RWPE1 (cell line): Measurements from ENCODE around the gene PAIP1.
"Not testable (repeated sequence)": the region's sequence is repeated elsewhere in the genome, so short reads cannot be mapped to it uniquely, and the experiment has no call there.

Source experiments
- CTCF ChIA-PET: fragments of 350-600 bp; sonication (Branson Sonifier 250); formaldehyde crosslinking; extraction: SDS; loops from one replicate; lab custom pipeline; 2021; lab: Yijun Ruan, JAX
- POLR2A ChIA-PET: fragments of 400-600 bp; formaldehyde crosslinking; extraction: SDS; loops from one replicate; lab custom pipeline; 2020; ENCODE audit warnings: antibody characterized with exemption; ENCODE audit not compliant: low non-redundant PET; lab: Yijun Ruan, JAX
- DNase-seq: peaks from one replicate; pipeline ENCODE4 v3.0.0; 2012; ENCODE audit warnings: low spot score
- H3K27ac ChIP-seq: fragments of 450-650 bp; 2 replicates; pipeline ENCODE4 v1.5.1; 2017
- TF ChIP-seq, protein P1 (sequence below): fragments of 450-650 bp; conservative IDR thresholded peaks from 2 replicates; pipeline ENCODE4 v1.5.1; 2017; ENCODE audit warnings: low read depth, mild to moderate bottlenecking

Gene PAIP1

DNA sequence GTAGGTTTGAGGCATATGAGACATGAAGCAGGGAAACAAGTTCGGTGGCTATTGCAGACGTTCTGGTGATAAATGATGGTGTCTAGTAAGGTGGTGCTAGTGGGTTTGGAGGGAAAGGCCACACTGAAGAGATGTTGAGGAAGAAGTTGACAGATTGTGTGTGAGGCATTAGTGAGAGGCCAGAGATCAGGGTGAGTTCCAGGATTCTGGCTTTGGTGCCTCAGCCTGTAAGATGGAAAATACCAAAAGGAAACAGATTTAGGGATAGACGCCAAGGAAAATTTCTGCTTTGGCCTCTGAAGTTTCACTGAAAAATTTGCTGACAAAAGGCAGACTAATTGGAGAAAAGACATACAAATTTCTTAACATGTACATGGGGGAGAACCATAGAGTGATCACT is 6.4 kb upstream of the PAIP1 start:
- no peak overlapping the region for H3K27ac ChIP-seq
- ChIA-PET POLR2A (no interaction called here), CTCF (no interaction called here)
- no peak for DNase-seq
- TF ChIP-seq, protein P1, sequence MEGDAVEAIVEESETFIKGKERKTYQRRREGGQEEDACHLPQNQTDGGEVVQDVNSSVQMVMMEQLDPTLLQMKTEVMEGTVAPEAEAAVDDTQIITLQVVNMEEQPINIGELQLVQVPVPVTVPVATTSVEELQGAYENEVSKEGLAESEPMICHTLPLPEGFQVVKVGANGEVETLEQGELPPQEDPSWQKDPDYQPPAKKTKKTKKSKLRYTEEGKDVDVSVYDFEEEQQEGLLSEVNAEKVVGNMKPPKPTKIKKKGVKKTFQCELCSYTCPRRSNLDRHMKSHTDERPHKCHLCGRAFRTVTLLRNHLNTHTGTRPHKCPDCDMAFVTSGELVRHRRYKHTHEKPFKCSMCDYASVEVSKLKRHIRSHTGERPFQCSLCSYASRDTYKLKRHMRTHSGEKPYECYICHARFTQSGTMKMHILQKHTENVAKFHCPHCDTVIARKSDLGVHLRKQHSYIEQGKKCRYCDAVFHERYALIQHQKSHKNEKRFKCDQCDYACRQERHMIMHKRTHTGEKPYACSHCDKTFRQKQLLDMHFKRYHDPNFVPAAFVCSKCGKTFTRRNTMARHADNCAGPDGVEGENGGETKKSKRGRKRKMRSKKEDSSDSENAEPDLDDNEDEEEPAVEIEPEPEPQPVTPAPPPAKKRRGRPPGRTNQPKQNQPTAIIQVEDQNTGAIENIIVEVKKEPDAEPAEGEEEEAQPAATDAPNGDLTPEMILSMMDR: no peak

DNA sequence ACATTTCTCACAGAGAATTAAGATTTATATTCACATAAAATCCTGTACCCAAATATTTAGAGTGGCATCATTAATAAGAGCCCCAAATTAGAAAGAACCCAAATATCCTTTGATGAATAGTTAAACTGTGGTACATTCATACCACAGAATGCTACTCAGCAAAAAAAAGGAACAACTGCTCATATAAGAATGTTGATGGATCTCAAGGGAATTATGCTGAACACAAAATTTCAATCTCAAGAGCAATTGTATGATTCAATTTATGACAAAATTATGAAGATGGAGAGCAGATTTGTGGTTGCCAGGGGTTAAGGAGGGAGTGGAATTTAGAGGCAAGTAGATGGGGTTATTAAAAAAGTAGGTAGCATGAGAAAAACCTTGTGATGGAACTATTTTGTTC is 4.5 kb upstream of the PAIP1 start:
- ChIA-PET CTCF (no interaction called here), POLR2A (no interaction called here)
- no peak for DNase-seq
- no peak overlapping the region for H3K27ac ChIP-seq
- TF ChIP-seq, protein P1: no peak

DNA sequence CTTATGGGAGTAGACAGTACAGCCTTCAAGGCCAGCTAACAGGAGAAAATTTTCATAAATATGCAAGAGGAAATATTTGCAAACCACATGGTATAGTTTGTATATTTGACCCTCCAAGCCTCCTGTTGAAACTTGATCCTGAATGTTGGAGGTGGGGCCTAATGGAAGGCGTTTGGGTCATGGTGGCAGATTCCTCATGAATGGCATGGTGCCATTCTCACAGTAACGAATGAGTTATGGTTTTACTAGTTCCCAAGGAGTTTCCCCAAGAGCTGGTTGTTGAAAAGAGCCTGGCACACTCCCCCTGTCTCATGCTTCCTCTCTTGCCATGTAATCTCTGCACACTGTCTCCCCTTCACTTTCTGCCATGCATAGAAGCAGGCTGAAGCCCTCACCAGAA is 3.3 kb upstream of the PAIP1 start:
- POLR2A ChIA-PET: no interaction called here
- H3K27ac ChIP-seq: no peak overlapping the region
- CTCF ChIA-PET: no interaction called here
- TF ChIP-seq, protein P1: no peak
- no peak for DNase-seq

DNA sequence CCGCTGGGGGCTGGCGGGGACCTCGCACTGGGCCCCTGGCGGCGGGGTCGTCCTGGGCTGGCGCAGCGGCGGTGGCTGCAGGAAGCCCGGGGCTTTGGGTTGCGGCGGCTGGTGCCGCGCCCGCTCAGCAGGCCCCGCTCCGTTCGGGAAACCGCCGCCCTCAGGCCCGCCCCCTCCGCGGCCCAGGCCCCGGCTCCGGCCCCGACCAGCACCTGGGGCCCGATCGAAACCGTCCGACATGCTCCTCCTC is 345 bp downstream of the PAIP1 start:
- peak overlapping the region; percentile 92 for H3K27ac ChIP-seq
- CTCF ChIA-PET: interaction anchor here (0.6 to 1.0 kb wide), 3 partner anchors 9 to 181 kb away, joined by 3 to 4 read pairs (median 3); no protein-coding TSS in a partner anchor
- POLR2A ChIA-PET, DNase-seq: not testable (repeated sequence)

DNA sequence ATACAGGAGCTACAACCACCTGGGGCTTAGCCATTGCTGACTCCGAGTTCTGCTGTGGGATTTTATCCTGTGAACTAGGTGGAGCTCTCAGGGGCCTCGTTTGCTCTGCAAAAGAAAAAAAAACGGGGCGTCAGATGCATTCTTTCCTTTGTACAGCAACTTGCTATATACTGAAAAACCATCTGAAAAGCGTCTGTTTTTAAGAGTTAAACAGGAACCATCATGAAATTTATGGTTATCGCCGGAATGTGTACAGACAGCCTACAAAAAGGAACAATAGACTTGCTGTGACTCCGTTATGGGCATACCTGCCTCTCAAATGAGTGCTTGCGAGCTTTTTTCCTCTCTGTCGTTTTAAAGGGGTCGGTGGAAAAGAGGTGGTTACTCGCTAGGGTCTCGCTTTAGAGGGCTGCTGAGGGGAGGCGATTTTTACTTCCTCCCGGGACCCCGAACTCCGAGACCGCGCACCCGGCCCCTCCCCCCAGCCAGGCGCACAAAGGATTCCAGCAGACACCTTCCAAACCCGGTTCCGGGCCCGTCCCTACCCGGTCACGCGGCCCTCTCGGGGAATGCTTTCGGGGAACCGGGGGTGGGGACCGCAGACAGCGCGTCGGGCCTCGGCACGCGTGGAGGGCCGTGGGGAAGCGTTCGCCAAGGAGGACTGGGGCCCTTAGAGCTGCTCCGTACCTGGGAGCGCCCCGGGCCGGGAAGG is 826 bp downstream of the PAIP1 start:
- TF ChIP-seq, protein P1: no peak
- peak; percentile 60 for DNase-seq
- ChIA-PET POLR2A (no interaction called here), CTCF (interaction anchor here (0.7 to 1.0 kb wide), 2 partner anchors 9 to 180 kb away, joined by 3 to 4 read pairs; no protein-coding TSS in a partner anchor)
- H3K27ac ChIP-seq: peak overlapping the region; percentile 92

DNA sequence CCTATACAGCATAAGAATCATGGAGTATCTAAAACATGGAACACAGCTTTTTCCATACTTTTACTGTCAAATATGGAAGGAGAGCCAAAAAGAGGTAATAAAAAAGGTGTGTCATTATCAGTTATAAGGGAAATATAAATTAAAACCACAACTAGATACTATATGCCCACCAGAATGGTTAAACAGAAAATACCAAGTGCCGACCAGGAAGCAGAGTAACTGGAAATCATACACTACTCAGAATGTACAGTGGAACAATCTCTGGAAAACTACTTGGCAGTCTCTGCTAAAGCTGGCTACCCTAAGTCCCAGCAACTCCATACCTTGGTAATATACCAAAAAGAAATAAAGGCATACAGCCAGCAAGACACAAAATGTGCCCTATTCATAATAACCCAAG is 2.4 kb downstream of the PAIP1 start:
- no peak overlapping the region for H3K27ac ChIP-seq
- POLR2A ChIA-PET: no interaction called here
- CTCF ChIA-PET: no interaction called here
- TF ChIP-seq, protein P1: no peak
- DNase-seq: no peak

DNA sequence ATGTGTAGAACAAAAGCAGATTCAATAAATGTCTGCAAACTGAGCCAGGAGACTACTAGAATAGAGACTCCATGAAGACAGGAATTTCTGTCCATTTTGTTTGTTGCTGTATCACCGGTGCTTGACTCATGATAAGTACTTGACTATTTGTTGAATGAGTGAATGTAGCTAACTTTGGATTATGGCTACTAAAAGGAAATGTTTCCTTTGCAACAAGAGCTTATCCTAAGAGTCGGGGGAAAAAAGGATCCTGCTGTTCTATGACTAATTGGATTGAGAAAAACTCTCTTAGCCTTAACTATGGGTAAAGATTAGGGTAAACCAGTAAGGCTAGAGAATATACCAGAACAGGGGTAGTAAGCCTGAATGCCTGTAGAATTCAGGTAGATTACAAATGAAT is 3.5 kb downstream of the PAIP1 start:
- ChIA-PET POLR2A (no interaction called here), CTCF (interaction anchor here (0.6 kb wide), 1 partner anchor 322 kb away, joined by 4 read pairs; no protein-coding TSS in a partner anchor)
- no peak for DNase-seq
- TF ChIP-seq, protein P1: no peak
- no peak overlapping the region for H3K27ac ChIP-seq
